Right cardiac atrium (tissue), 5 donors: ENCODE measurements around the gene MROH8. TPM values are rescaled to one million over a fixed set of nuclear protein-coding genes. Genes with fewer than 3 reads are reported as not detected.

Experiments
- ATAC-seq, 2 donors: fragments of 200-7000 bp; cut with Tn5 transposase; one replicate each; pipeline versions ENCODE4 v1.8.0 to v1.9.1; 2020; ENCODE audit warnings: moderate library complexity in 2 of 2, mild to moderate bottlenecking in 1 of 2
- DNase-seq, 3 donors: peaks; one replicate each; pipeline ENCODE4 v3.0.0-alpha.2; 2020
- H3K27ac ChIP-seq: one replicate; pipeline ENCODE4 v1.5.1; 2013; ENCODE audit warnings: mild to moderate bottlenecking, low read length, control low read depth, moderate library complexity
- H3K27me3 ChIP-seq: one replicate; pipeline ENCODE4 v1.6.1; 2013; ENCODE audit not compliant: control insufficient read depth, insufficient read depth
- H3K4me1 ChIP-seq: one replicate; pipeline ENCODE4 v1.6.1; 2013; ENCODE audit warnings: low read length; ENCODE audit not compliant: control insufficient read depth, insufficient read depth
- H3K4me3 ChIP-seq: one replicate; pipeline ENCODE4 v1.5.1; 2013; ENCODE audit warnings: low read length, control low read depth
- H3K9me3 ChIP-seq: one replicate; pipeline ENCODE4 v1.6.1; 2013; ENCODE audit warnings: low read length; ENCODE audit not compliant: control insufficient read depth
- WGBS: extraction: QIAGEN DNeasy Blood & Tissue Kit; methylation state at CpG from one replicate; pipeline ENCODE4 v1.1.7; 2013; 5-methylcytosine and 5-hydroxymethylcytosine counted together
- intact Hi-C, 4 donors: fragments of 100-400 bp; cut with DNase I; formaldehyde crosslinking; loops; one replicate each; pipeline versions ENCODE4 v1.11.0 to v1.14.0; 2022 to 2023
- polyA plus RNA-seq: library from polyadenylated mRNA; stranded (reverse); fragments of 200-250 nt; gene quantifications from one replicate; pipeline ENCODE4 v1.2.3, GENCODE V29; 2013
- total RNA-seq, 4 donors: library from RNA; stranded (reverse); fragmentation: NEBNext Ultra II Directional; extraction: Animal tissue kit (Norgen Biotek cat#: 25700); gene quantifications; one replicate each; pipeline ENCODE4 v1.2.1, GENCODE V29; 2021
- donor health status: healthy with polysubstance abuse.
- donor health status: DM: no; HTN: yes; CAD: no.
- donor health status: DM: no; HTN: no; CAD: no.
- donor health status: DM: no; HTN: yes; CAD: no; lungs with severe emphysema.
- donor health status: DM: yes; HTN: yes; CAD: no.

Gene MROH8
- total and polyA plus RNA-seq, 5 donors, result 3.8 to 8.4 (median 6.3) TPM

DNA sequence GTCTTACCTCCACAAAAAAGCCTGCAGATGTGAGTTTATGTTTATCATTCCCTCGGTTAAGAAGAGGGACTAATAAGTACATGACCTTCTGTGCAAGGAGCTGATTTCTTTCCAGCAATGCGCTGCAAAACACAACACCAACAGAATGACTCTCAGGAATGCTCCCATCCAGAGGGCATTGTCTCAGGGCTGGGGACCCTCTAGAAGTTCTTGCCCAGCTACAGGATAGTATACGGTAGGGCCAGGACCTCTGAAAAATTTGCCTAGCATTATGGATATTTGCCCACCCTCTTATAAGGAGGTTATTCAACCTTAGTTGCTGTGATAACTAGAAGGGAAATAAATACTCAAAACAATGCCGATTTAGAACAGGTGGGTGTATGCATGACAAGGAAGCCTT lies 58.9 kb downstream of the MROH8 start:
- Histone ChIP-seq H3K4me3 (no peak overlapping the region), H3K27ac (no peak overlapping the region), H3K4me1 (no peaks in the 10 kb centered on the region), H3K27me3 (no peaks in the 10 kb centered on the region), H3K9me3 (no peaks in the 10 kb centered on the region)
- DNase-seq, result no peak
- no peak for ATAC-seq
- intact Hi-C loops, result no loop called here
- 81% methylated on average over 4 of the region's 4 CpGs for WGBS

DNA sequence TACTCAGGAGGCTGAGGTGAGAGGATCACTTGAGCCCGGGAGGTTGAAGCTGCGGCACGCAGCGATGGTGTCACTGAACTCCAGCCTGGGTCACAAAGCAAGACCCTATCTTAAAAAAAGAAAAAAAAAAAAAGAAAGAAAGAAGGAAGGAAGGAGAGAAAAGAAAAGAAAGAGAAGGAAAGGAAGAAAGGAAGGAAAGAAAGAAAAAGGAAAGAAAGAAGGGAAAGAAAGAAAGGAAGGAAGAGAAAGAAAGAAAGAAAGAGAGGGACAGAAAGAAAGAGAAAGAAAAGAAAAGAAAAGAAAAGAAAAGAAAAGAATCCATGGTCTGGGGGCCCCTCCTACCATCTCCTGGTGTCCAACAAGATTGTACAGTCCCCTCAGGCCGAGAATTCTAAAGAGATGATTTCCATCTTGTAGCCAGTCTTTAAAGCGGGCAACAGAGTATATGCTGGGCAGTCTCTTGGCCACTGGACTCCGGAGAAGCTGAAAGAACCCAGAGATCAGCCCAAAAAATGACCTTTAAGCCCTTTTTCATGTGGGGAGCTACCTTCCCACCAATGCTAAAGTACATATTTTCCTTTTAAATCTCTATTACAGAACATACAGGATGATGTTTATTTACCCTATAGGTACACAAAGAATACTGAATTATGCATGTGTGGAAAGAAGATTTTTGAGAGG lies 59.9 kb downstream of the MROH8 start:
- no peak for ATAC-seq
- intact Hi-C loops, result no loop called here
- 93% methylated on average over 7 of the region's 7 CpGs for WGBS

DNA sequence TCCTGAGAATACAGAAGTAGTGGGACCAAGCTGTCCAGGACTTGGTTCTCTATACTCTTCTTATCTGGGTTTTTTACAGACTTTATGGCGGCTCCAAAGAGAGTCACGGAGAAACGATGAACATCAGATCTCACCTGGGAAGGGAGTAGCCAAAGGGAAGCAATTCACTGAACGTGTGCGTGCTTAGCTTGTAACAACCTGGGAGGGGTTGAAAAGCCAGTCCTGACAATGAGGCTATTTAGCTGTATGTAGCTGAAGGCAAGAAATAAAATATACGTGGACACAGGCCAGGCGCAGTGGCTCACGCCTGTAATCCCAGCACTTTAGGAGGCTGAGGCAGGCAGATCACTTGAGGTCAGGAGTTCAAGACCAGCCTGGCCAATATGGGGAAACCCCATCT lies 65.3 kb downstream of the MROH8 start:
- H3K27me3 ChIP-seq, result no peaks in the 10 kb centered on the region
- WGBS, result 94% methylated on average over 8 of the region's 8 CpGs

More for the DNA sequence above, 59.9 kb downstream of the MROH8 start:
- Histone ChIP-seq H3K4me3 (no peak overlapping the region), H3K27ac (no peak overlapping the region), H3K27me3 (no peaks in the 10 kb centered on the region), H3K9me3 (no peaks in the 10 kb centered on the region), H3K4me1 (no peaks in the 10 kb centered on the region)
- no peak for DNase-seq

GRCh38 chr20:37111926-37112455 lies 67.4 kb downstream of the MROH8 start:
- ATAC-seq (no peak), DNase-seq (no peak)
- Histone ChIP-seq H3K4me1 (no peaks in the 10 kb centered on the region), H3K4me3 (no peak overlapping the region), H3K9me3 (no peaks in the 10 kb centered on the region), H3K27me3 (no peaks in the 10 kb centered on the region), H3K27ac (no peak overlapping the region)
- intact Hi-C loops, result no loop called here
- WGBS, result 93% methylated on average over 2 of the region's 2 CpGs

More for the DNA sequence above, 65.3 kb downstream of the MROH8 start:
- H3K4me3 ChIP-seq, result no peak overlapping the region
- H3K9me3 ChIP-seq, result no peaks in the 10 kb centered on the region
- H3K27ac ChIP-seq, result no peak overlapping the region
- DNase-seq (no peak), ATAC-seq (no peak)
- no peaks in the 10 kb centered on the region for H3K4me1 ChIP-seq
- intact Hi-C loops, result no loop called here

GRCh38 chr20:37108676-37109075 lies 70.7 kb downstream of the MROH8 start:
- ATAC-seq, result no peak

DNA sequence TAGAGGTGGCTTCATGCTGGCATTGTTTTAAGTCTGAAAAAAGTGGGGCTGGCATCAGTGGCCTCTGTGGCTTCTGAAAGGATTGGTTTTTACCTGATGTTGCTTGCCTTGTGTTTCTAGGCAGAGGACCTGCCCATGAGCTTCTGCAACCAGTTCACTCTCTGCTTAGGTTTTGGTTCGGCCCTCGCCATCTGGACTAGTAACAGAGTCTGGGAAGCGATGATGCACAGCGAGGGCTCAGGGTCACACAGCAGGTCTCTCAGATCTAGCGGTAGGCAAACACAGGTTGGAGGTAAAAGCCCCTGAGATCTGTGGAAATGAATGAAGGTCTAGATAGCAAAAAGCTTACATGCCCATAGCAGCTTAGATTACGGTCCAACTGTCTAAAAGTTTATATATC lies 76.8 kb downstream of the MROH8 start:
- intact Hi-C loops, result no loop called here
- WGBS, result 90% methylated on average over 6 of the region's 6 CpGs
- ATAC-seq (no peak), DNase-seq (no peak)
- Histone ChIP-seq H3K27ac (no peak overlapping the region), H3K27me3 (no peaks in the 10 kb centered on the region), H3K4me3 (no peak overlapping the region), H3K9me3 (no peaks in the 10 kb centered on the region), H3K4me1 (no peaks in the 10 kb centered on the region)

More at GRCh38 chr20:37108676-37109075, 70.7 kb downstream of the MROH8 start:
- WGBS, result 91% methylated on average over 4 of the region's 4 CpGs
- no peak for DNase-seq
- intact Hi-C loops, result no loop called here
- Histone ChIP-seq H3K27me3 (no peaks in the 10 kb centered on the region), H3K4me3 (no peak overlapping the region), H3K27ac (no peak overlapping the region), H3K4me1 (no peaks in the 10 kb centered on the region), H3K9me3 (no peaks in the 10 kb centered on the region)

- H3K4me1 ChIP-seq, result no peaks in the 10 kb centered on the region
- DNase-seq (no peak), ATAC-seq (no peak)
- 60% methylated on average over 11 of the region's 11 CpGs for WGBS
- intact Hi-C loops, result no loop called here
- no peak overlapping the region for H3K27ac ChIP-seq
- H3K27me3 ChIP-seq, result no peaks in the 10 kb centered on the region
- peak overlapping the region; percentile 84 for H3K4me3 ChIP-seq
- H3K9me3 ChIP-seq, result no peaks in the 10 kb centered on the region
Measured at GRCh38 chr20:37096415-37097041, 82.8 kb downstream of the MROH8 start.

DNA sequence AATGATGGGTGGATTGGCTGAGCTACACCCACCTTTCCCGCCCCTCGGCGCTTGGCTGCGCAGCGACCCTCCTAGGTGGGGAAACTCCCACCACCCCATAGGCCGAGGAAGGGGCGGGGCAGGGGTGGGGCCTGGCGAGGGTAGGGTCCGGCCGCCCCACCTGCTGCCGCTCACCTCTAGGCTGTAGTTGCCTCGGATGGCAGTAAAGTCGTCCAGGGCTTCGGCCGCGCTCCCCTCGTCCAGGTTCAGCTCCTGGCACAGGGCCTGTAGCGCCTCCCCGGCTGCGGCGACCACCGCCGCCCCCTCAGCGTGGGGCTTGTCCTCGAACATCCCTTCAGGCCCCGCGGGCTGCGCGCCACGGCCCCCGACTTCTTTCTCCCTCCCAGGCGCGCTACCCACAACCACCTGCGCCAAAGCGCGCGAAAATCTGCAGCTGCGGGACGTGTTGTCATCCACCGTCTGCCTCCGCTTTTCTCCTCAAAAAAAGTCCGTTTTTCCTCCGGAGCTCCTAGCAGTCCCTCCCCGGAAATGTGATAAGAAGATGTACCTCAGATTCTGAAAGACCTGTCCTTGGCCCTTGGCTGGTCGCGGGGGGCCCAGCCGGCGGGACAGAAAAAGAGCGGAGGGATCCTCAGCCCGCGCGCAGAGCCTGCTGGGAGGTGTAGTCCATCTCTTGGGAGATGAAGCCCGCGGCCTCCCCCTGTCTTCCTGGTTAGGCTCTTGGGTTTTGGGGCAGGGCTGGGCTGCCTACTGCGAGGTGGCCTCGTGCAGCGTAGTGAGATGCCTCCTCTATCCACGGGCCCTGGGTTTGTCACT lies 83.5 kb downstream of the MROH8 start, which contains the start of gene RBL1:
Gene RBL1, minus strand, starts transcription at position 399 of the 816 bp plus-strand sequence. Its CDS starts 69 bp downstream, at position 330.
- no peaks in the 10 kb centered on the region for H3K4me1 ChIP-seq
- no peaks in the 10 kb centered on the region for H3K9me3 ChIP-seq
- peak; percentile 94 to 95 for ATAC-seq
- peak; percentile 84 to 93 (median 93) for DNase-seq
- WGBS, result under 1% methylated on average over 58 of the region's 58 CpGs
- no peak within 1 kb of the TSS for H3K27ac ChIP-seq
- intact Hi-C loops, result no loop called here
- H3K4me3 ChIP-seq, result peak within 1 kb of the TSS; percentile 84
- no peaks in the 10 kb centered on the region for H3K27me3 ChIP-seq

- DNase-seq (no peak), ATAC-seq (peak; percentile 27 to 36)
- Histone ChIP-seq H3K27ac (no peak overlapping the region), H3K4me3 (peak overlapping the region; percentile 84), H3K9me3 (no peaks in the 10 kb centered on the region), H3K4me1 (no peaks in the 10 kb centered on the region), H3K27me3 (no peaks in the 10 kb centered on the region)
- WGBS, result 4% methylated on average over 19 of the region's 19 CpGs
- intact Hi-C loops, result no loop called here
Measured at GRCh38 chr20:37095108-37095598, 84.2 kb downstream of the MROH8 start.

DNA sequence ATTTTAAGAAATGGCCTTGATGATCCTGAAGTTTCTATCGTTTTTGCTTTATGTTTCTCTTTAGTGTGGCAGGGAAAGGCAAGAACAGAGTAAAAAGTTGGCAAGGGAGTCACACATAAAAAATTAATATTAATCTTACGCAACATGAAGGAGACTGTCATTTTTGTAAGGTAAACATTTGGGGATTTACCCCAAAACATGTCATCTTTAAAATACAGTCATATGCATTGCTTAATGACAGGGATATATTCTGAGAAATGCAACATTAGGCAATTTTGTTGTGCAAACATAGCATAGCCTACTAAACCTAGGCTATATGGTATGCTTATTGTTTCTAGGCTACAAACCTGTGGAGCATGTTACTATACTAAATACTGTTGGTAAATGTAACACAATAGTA lies 88.9 kb downstream of the MROH8 start:
- intact Hi-C loops, result no loop called here
- Histone ChIP-seq H3K27ac (no peak overlapping the region), H3K4me1 (no peaks in the 10 kb centered on the region), H3K27me3 (no peaks in the 10 kb centered on the region), H3K9me3 (no peaks in the 10 kb centered on the region), H3K4me3 (no peak overlapping the region)
- WGBS, result 91% methylated on average over 2 of the region's 2 CpGs
- no peak for ATAC-seq
- DNase-seq, result no peak
